H1 (cell line): ENCODE measurements around the gene DNER. TPM values are rescaled to one million over a fixed set of nuclear protein-coding genes. Genes with fewer than 3 reads are reported as not detected.

Source experiments
- BRCA1 ChIP-seq: IDR thresholded peaks from 2 replicates; pipeline ENCODE4 v1.6.1; 2012; ENCODE audit warnings: low read depth, low read length, improper control_type of control experiment
- E2F6 ChIP-seq: IDR thresholded peaks from 2 replicates; pipeline ENCODE4 v1.6.1; 2012; ENCODE audit warnings: inconsistent platforms
- HDAC6 ChIP-seq: IDR thresholded peaks from one replicate; pipeline ENCODE4 v1.7.1; 2012; ENCODE audit warnings: low read depth, mild to moderate bottlenecking, inconsistent platforms, low read length, moderate library complexity
- RBBP5 ChIP-seq: IDR thresholded peaks from 2 replicates; pipeline ENCODE4 v1.7.1; 2012; ENCODE audit warnings: low read depth, mild to moderate bottlenecking, inconsistent platforms, low read length, moderate library complexity, borderline replicate concordance
- ZNF274 ChIP-seq: IDR thresholded peaks from 2 replicates; pipeline ENCODE4 v1.7.0; 2012; ENCODE audit warnings: low read length, borderline replicate concordance; ENCODE audit errors: extremely low read depth
- polyA plus RNA-seq, 7 experiments: library from polyadenylated mRNA; depleted of rRNA in 3 of 7; stranded (reverse) in 5 of 7; unstranded in 2 of 7; fragments of >200 nt in 5 of 7; fragments of 200-250 nt in 2 of 7; gene quantifications; 1 replicate in 5 of 7; 2 replicates in 1 of 7; 4 replicates in 1 of 7; pipeline versions ENCODE4 v1.2.1 to v1.2.3, GENCODE V29; 2011 to 2013; ENCODE audit warnings: missing spikeins in 2 of 7, mixed read lengths in 2 of 7
- total RNA-seq: library from RNA; stranded (reverse); fragmentation: NEBNext Ultra II Directional; extraction: Animal tissue kit (Norgen Biotek cat#: 25700); gene quantifications from 2 replicates; pipeline ENCODE4 v1.2.1, GENCODE V29; 2021

The DNER gene
- total and polyA plus RNA-seq, 2 of the 8 experiments (the other 6 are each of a cell fraction or from before 2014, with no cell fraction given): 6.8 to 16.3 TPM

- TF ChIP-seq HDAC6 (no peak), ZNF274 (no peak), RBBP5 (no peak), BRCA1 (no peak), E2F6 (no peak)
Observed at GRCh38 chr2:229426464-229426863, 287.9 kb downstream of the DNER start (continued).
